Suprapubic skin (tissue), 3 donors: ENCODE data around the gene GNA15.
"Not testable (repeated sequence)": the region's sequence is repeated elsewhere in the genome, so short reads cannot be mapped to it uniquely, and the experiment has no call there.

Experiments
- POLR2A ChIP-seq, 2 donors: fragments of 450-650 bp; IDR thresholded peaks; one replicate each; pipeline ENCODE4 v1.6.1; 2017; ENCODE audit warnings: antibody characterized with exemption in 2 of 2, mild to moderate bottlenecking in 2 of 2, moderate library complexity in 2 of 2
- TF ChIP-seq, protein P1 (sequence below), 2 donors: fragments of 200-600 bp in 1 of 2; fragments of 450-650 bp in 1 of 2; sonication (generic) in 1 of 2; IDR thresholded peaks; one replicate each; pipeline ENCODE4 v1.5.1; 2016 to 2019; ENCODE audit warnings: antibody characterized with exemption in 2 of 2, mild to moderate bottlenecking in 1 of 2, moderate library complexity in 1 of 2

DNA sequence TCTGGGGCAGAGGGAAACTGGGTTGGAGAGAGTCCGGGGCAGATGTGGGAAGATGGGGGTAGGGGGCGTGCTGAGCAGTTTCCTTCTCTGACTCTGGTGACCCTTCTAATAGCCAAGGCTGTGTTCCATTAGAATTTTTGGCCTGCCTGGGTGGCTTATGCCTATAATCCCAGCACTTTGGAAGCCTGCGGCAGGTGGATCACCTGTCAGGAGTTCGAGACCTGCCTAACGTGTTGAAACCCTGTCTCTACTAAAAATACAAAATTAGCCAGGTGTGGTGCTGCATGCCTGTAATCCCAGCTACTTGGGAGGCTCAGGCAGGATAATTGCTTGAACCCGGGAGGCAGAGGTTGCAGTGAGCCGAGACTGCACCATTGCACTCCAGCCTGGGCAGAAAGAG, 67.1 kb downstream of the GNA15 start:
- TF ChIP-seq, protein P1, sequence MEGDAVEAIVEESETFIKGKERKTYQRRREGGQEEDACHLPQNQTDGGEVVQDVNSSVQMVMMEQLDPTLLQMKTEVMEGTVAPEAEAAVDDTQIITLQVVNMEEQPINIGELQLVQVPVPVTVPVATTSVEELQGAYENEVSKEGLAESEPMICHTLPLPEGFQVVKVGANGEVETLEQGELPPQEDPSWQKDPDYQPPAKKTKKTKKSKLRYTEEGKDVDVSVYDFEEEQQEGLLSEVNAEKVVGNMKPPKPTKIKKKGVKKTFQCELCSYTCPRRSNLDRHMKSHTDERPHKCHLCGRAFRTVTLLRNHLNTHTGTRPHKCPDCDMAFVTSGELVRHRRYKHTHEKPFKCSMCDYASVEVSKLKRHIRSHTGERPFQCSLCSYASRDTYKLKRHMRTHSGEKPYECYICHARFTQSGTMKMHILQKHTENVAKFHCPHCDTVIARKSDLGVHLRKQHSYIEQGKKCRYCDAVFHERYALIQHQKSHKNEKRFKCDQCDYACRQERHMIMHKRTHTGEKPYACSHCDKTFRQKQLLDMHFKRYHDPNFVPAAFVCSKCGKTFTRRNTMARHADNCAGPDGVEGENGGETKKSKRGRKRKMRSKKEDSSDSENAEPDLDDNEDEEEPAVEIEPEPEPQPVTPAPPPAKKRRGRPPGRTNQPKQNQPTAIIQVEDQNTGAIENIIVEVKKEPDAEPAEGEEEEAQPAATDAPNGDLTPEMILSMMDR (IDR thresholded peaks at IDR 0.05) = not testable (repeated sequence)
- not testable (repeated sequence) for TF ChIP-seq POLR2A (IDR thresholded peaks at IDR 0.05)
